ENCODE results near the gene PIAS3.
"Not testable (repeated sequence)": the region's sequence is repeated elsewhere in the genome, so short reads cannot be mapped to it uniquely, and the experiment has no call there.

Gene PIAS3

DNA sequence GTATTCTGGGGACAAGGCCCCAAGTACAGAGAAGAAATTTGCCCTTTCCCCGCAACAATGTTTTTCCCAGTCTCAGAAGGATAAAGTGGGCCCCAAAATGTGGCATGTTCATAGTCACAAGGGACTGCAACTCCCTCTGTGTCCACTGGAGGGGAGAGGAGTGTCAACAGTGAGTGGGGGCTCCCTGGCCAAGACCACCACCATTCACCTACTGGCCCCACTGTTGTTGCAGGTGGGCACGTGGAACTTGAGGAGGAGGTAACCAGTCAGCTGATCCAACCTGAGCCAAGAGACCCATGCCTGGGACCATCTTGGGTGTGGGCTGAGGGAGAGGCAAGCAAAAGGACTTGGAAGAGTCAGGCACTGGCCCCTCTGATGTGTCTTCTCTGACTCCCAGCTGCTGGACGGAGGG lies 12.7 kb downstream of the PIAS3 start:
- Histone ChIP-seq H3K4me2 (ENCODE audit: low read length) (peak overlapping the region; percentile 71), H2AFZ (peak overlapping the region; percentile 83), H3K4me3 (ENCODE audit: low read depth, low read length) (peak overlapping the region; percentile 58), H3K9ac (no peak overlapping the region), H3K27me3 (ENCODE audit: control insufficient read depth, insufficient read depth, low read length) (no peaks in the 10 kb centered on the region), H3K4me1 (no peaks in the 10 kb centered on the region), H3K27ac (peak overlapping the region; percentile 60), H3K36me3 (ENCODE audit: control insufficient read depth, insufficient read depth, low read length) (no peaks in the 10 kb centered on the region), H3K79me2 (no peaks in the 10 kb centered on the region), H3K9me3 (ENCODE audit: control insufficient read depth, low read length) (no peaks in the 10 kb centered on the region)
- TF ChIP-seq, protein P1, sequence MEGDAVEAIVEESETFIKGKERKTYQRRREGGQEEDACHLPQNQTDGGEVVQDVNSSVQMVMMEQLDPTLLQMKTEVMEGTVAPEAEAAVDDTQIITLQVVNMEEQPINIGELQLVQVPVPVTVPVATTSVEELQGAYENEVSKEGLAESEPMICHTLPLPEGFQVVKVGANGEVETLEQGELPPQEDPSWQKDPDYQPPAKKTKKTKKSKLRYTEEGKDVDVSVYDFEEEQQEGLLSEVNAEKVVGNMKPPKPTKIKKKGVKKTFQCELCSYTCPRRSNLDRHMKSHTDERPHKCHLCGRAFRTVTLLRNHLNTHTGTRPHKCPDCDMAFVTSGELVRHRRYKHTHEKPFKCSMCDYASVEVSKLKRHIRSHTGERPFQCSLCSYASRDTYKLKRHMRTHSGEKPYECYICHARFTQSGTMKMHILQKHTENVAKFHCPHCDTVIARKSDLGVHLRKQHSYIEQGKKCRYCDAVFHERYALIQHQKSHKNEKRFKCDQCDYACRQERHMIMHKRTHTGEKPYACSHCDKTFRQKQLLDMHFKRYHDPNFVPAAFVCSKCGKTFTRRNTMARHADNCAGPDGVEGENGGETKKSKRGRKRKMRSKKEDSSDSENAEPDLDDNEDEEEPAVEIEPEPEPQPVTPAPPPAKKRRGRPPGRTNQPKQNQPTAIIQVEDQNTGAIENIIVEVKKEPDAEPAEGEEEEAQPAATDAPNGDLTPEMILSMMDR (IDR thresholded peaks at IDR 0.05), result no peak

DNA sequence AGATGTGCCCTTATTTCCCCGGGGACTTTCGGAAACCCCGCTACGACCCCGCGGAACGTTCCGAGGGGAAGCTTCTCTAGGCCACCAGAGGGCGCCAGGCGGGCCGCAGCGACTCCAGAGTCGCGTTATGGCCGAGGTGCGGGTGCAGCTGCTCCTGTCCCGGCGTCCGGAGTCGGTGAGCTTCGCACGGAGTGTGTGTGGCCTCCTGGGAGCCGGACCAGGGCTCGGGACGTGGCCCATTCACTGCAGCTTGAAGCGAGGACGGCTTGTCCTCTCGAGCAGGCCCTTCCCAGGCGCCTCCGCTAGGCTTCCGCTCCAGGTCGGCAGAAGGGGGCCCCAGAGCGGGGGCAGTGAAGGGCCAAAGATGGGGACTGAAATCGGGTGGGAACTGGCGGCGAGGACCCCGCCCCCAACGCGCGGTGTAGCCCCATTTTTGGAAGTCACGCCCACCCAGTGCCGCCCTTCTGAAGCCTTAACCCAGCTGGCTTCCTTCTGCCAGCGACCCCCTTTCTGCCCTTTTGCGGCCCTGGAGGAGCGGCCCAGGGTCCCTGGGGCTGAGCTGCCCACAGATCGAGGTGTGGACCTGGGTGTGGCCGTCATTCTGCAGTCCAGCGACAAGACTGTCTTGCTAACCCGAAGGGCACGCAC lies 13.2 kb downstream of the PIAS3 start, which contains the start of gene NUDT17:
TSS of gene NUDT17 (plus strand) at position 117 of the 648 bp plus-strand sequence. CDS start at position 128, 11 bp downstream.
- H3K27ac ChIP-seq, result peak within 1 kb of the TSS; percentile 60
- no peaks in the 10 kb centered on the region for H3K4me1 ChIP-seq
- peak within 1 kb of the TSS; percentile 83 for H2AFZ ChIP-seq
- H3K27me3 ChIP-seq (ENCODE audit: control insufficient read depth, insufficient read depth, low read length), result no peaks in the 10 kb centered on the region
- peak within 1 kb of the TSS; percentile 71 for H3K4me2 ChIP-seq (ENCODE audit: low read length)
- no peak within 1 kb of the TSS for H3K9ac ChIP-seq
- H3K36me3 ChIP-seq (ENCODE audit: control insufficient read depth, insufficient read depth, low read length), result no peaks in the 10 kb centered on the region
- TF ChIP-seq, protein P1 (IDR thresholded peaks at IDR 0.05), result peak; percentile 87
- H3K79me2 ChIP-seq, result no peaks in the 10 kb centered on the region
- no peaks in the 10 kb centered on the region for H3K9me3 ChIP-seq (ENCODE audit: control insufficient read depth, low read length)
- H3K4me3 ChIP-seq (ENCODE audit: low read depth, low read length), result peak within 1 kb of the TSS; percentile 58

DNA sequence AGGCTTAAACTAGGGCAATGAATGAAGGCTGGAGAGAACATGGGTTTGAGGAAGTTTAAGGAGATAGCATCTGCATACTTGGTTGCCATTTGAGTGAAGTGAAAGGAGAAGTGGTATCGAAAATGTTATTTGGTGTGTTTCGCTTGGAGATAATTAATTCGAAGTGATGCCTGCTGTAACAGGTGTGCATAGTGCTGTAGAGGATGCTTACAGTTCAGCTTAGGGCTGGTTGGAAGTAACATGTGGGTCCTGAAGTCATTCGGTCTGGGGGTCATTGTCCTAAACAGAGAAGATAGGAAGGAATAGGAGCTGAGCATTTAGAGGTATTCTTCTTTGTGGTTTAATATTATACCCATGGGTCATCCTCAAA lies 13.8 kb downstream of the PIAS3 start:
- no peak overlapping the region for H3K9ac ChIP-seq
- TF ChIP-seq, protein P1 (IDR thresholded peaks at IDR 0.05), result no peak
- peak overlapping the region; percentile 71 for H3K4me2 ChIP-seq (ENCODE audit: low read length)
- H3K79me2 ChIP-seq, result no peaks in the 10 kb centered on the region
- peak overlapping the region; percentile 58 for H3K4me3 ChIP-seq (ENCODE audit: low read depth, low read length)
- no peaks in the 10 kb centered on the region for H3K36me3 ChIP-seq (ENCODE audit: control insufficient read depth, insufficient read depth, low read length)
- H3K4me1 ChIP-seq, result no peaks in the 10 kb centered on the region
- H2AFZ ChIP-seq, result peak overlapping the region; percentile 83
- peak overlapping the region; percentile 60 for H3K27ac ChIP-seq
- no peaks in the 10 kb centered on the region for H3K9me3 ChIP-seq (ENCODE audit: control insufficient read depth, low read length)
- H3K27me3 ChIP-seq (ENCODE audit: control insufficient read depth, insufficient read depth, low read length), result no peaks in the 10 kb centered on the region

DNA sequence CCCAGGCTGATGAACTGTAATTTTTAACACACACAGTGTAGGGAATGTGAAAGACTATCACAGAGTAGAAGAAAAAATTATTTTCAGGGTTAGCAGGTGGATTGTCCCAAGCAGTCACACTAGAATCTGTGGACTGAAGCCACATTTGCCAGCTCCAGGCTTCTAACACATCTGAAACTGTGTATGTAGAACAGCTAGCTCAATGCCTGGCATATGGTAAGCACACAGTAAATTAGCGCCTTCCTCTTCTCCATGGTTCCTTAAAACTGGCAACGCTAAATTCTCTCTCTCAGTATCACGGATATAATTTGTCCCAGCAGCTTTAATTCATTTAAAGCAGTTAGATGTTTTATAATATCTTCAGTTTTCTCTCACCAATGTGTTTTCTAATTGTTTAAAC lies 15.8 kb downstream of the PIAS3 start:
- H3K4me3 ChIP-seq (ENCODE audit: low read depth, low read length), result no peak overlapping the region
- no peak overlapping the region for H3K27ac ChIP-seq
- H3K79me2 ChIP-seq, result no peaks in the 10 kb centered on the region
- H2AFZ ChIP-seq, result no peak overlapping the region
- H3K9me3 ChIP-seq (ENCODE audit: control insufficient read depth, low read length), result no peaks in the 10 kb centered on the region
- H3K27me3 ChIP-seq (ENCODE audit: control insufficient read depth, insufficient read depth, low read length), result no peaks in the 10 kb centered on the region
- H3K36me3 ChIP-seq (ENCODE audit: control insufficient read depth, insufficient read depth, low read length), result no peaks in the 10 kb centered on the region
- TF ChIP-seq, protein P1 (IDR thresholded peaks at IDR 0.05), result no peak
- H3K4me1 ChIP-seq, result no peaks in the 10 kb centered on the region
- no peak overlapping the region for H3K4me2 ChIP-seq (ENCODE audit: low read length)
- H3K9ac ChIP-seq, result no peak overlapping the region

DNA sequence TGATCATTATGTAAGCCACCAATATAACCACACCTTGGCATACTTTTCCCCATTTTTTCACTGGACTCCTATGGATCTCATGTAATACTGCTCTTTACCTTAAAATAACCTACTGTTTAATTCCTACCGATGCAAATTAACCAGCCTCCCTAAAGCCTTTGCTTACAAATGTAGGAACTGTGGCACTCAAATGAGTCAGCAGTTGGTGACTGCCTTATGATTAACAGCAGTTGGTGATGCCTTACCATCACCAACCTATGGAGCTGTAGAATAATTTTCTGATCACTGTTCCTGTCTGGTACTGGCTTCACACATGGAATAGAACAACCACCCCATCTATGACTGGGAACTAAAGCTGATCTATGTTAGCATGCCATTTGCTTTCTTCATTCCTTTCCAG lies 21.2 kb downstream of the PIAS3 start:
- Histone ChIP-seq H3K4me1 (no peaks in the 10 kb centered on the region), H3K36me3 (ENCODE audit: control insufficient read depth, insufficient read depth, low read length) (no peaks in the 10 kb centered on the region), H3K79me2 (no peaks in the 10 kb centered on the region), H3K4me3 (ENCODE audit: low read depth, low read length) (no peak overlapping the region), H3K4me2 (ENCODE audit: low read length) (no peak overlapping the region), H3K9me3 (ENCODE audit: control insufficient read depth, low read length) (no peaks in the 10 kb centered on the region), H2AFZ (no peak overlapping the region), H3K9ac (no peak overlapping the region), H3K27me3 (ENCODE audit: control insufficient read depth, insufficient read depth, low read length) (no peaks in the 10 kb centered on the region), H3K27ac (no peak overlapping the region)
- TF ChIP-seq, protein P1 (IDR thresholded peaks at IDR 0.05), result no peak

DNA sequence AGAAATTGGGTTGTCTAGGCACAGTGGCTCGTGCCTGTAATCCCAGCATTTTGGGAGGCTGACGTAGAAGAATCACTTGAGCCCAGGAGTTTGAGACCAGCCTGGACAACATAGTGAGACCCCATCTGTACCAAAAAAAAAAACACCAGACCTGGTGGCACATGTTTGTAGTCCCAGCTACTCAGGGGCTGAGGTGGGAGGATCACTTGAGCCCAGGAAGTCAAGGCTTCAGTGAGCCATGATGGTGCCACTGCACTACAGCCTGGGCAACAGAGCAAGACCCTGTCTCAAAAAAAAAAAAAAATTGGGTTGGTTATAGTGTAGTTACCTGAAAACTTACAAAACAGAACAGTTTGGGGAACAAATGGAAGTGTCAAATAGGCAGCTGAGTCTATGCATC lies 28.1 kb downstream of the PIAS3 start:
- H3K4me1 ChIP-seq; H3K27me3 ChIP-seq (ENCODE audit: control insufficient read depth, insufficient read depth, low read length); H3K9me3 ChIP-seq (ENCODE audit: control insufficient read depth, low read length); H3K9ac ChIP-seq; H3K4me3 ChIP-seq (ENCODE audit: low read depth, low read length); H3K79me2 ChIP-seq; H3K4me2 ChIP-seq (ENCODE audit: low read length); H3K27ac ChIP-seq; H3K36me3 ChIP-seq (ENCODE audit: control insufficient read depth, insufficient read depth, low read length); H2AFZ ChIP-seq: not testable (repeated sequence)
